Neural cell (in vitro differentiated cells): Measurements from ENCODE around the gene ARL5B. TPM values are rescaled to one million over a fixed set of nuclear protein-coding genes. Genes with fewer than 3 reads are reported as not detected.
"Not testable (repeated sequence)": the region's sequence is repeated elsewhere in the genome, so short reads cannot be mapped to it uniquely, and the experiment has no call there.

Source experiments
- H2AFZ ChIP-seq: fragments of 200-600, 300-800 bp; sonication (generic), shearing (Covaris generic); 2 replicates; pipeline ENCODE4 v1.6.0; 2014; ENCODE audit warnings: low read depth, mild to moderate bottlenecking, antibody characterized with exemption, low read length, moderate library complexity
- H3F3A ChIP-seq: fragments of 200-600 bp; shearing (Covaris generic); 2 replicates; pipeline ENCODE4 v1.6.1; 2016; ENCODE audit warnings: mild to moderate bottlenecking, moderate library complexity, mixed read lengths, antibody characterized with exemption, low read length; ENCODE audit not compliant: insufficient read depth, poor library complexity, severe bottlenecking
- H3K27ac ChIP-seq: fragments of 200-600, 300-800 bp; sonication (generic), shearing (Covaris generic); 2 replicates; pipeline ENCODE4 v1.5.1; 2014; ENCODE audit warnings: mild to moderate bottlenecking, low read length, moderate library complexity
- H3K27me3 ChIP-seq: fragments of 300-800, 200-600 bp; sonication (generic), shearing (Covaris generic); 2 replicates; pipeline ENCODE4 v1.6.0; 2014; ENCODE audit warnings: mild to moderate bottlenecking, low read depth, low read length, moderate library complexity; ENCODE audit not compliant: insufficient read depth
- H3K36me3 ChIP-seq: fragments of 300-800, 200-600 bp; sonication (generic), shearing (Covaris generic); 2 replicates; pipeline ENCODE4 v1.5.1; 2014; ENCODE audit warnings: mild to moderate bottlenecking, antibody characterized with exemption, low read length, moderate library complexity; ENCODE audit not compliant: insufficient read depth
- H3K4me2 ChIP-seq: fragments of 300-800, 200-600 bp; sonication (generic), shearing (Covaris generic); 2 replicates; pipeline ENCODE4 v1.6.0; 2014; ENCODE audit warnings: mild to moderate bottlenecking, low read length
- H3K4me3 ChIP-seq: fragments of 300-800, 200-600 bp; sonication (generic), shearing (Covaris generic); 2 replicates; pipeline ENCODE4 v1.5.1; 2014; ENCODE audit warnings: mild to moderate bottlenecking, low read length, moderate library complexity
- H3K79me2 ChIP-seq: fragments of 200-600 bp; shearing (Covaris generic); replicated peaks from 2 replicates; pipeline ENCODE4 v1.6.0; 2014; ENCODE audit warnings: mild to moderate bottlenecking, low read length, moderate library complexity; ENCODE audit not compliant: insufficient read depth
- H3K9ac ChIP-seq: fragments of 300-800, 200-600 bp; sonication (generic), shearing (Covaris generic); 2 replicates; pipeline ENCODE4 v1.6.1; 2016; ENCODE audit warnings: mild to moderate bottlenecking, low read length, mixed read lengths
- H3K9me2 ChIP-seq: fragments of 200-600 bp; shearing (Covaris generic); 2 replicates; pipeline ENCODE4 v1.6.1; 2016; ENCODE audit warnings: mild to moderate bottlenecking, low read length, mixed read lengths; ENCODE audit not compliant: insufficient read depth
- H3K9me3 ChIP-seq: fragments of 200-600, 300-800 bp; sonication (generic), shearing (Covaris generic); 2 replicates; pipeline ENCODE4 v1.6.1; 2016; ENCODE audit warnings: mild to moderate bottlenecking, mixed run types, low read length, moderate library complexity, mixed read lengths
- H4K20me1 ChIP-seq: fragments of 200-600 bp; shearing (Covaris generic); 2 replicates; pipeline ENCODE4 v1.6.1; 2016; ENCODE audit warnings: mild to moderate bottlenecking, mixed run types; ENCODE audit not compliant: insufficient read depth
- CTCF ChIP-seq: fragments of 450-650 bp; IDR thresholded peaks from 2 replicates; pipeline ENCODE4 v1.5.1; 2014; ENCODE audit warnings: antibody characterized with exemption, mild to moderate bottlenecking, moderate library complexity; ENCODE audit not compliant: poor library complexity, severe bottlenecking
- EP300 ChIP-seq: fragments of 450-650 bp; conservative IDR thresholded peaks from 2 replicates; pipeline ENCODE4 v1.6.1; 2014; ENCODE audit warnings: antibody characterized with exemption, mild to moderate bottlenecking, moderate library complexity; ENCODE audit not compliant: poor library complexity, severe bottlenecking
- EZH2 ChIP-seq: fragments of 200-600, 300-800 bp; shearing (Covaris generic), sonication (generic); IDR thresholded peaks from 2 replicates; pipeline ENCODE4 v1.6.1; 2014; ENCODE audit warnings: antibody characterized with exemption, low read length, borderline replicate concordance, mild to moderate bottlenecking; ENCODE audit not compliant: insufficient read depth, poor library complexity, severe bottlenecking
- MXI1 ChIP-seq: fragments of 450-650 bp; conservative IDR thresholded peaks from 2 replicates; pipeline ENCODE4 v1.6.1; 2014; ENCODE audit warnings: antibody characterized with exemption, mild to moderate bottlenecking; ENCODE audit not compliant: poor library complexity, severe bottlenecking
- POLR2AphosphoS5 ChIP-seq: IDR thresholded peaks from 2 replicates; pipeline ENCODE4 v1.6.1; 2012
- RAD21 ChIP-seq: fragments of 450-650 bp; conservative IDR thresholded peaks from 2 replicates; pipeline ENCODE4 v1.6.1; 2014; ENCODE audit warnings: antibody characterized with exemption, mild to moderate bottlenecking, moderate library complexity
- REST ChIP-seq: IDR thresholded peaks from 2 replicates; pipeline ENCODE4 v1.6.1; 2012; ENCODE audit warnings: borderline replicate concordance
- SMC3 ChIP-seq: fragments of 450-650 bp; conservative IDR thresholded peaks from 2 replicates; pipeline ENCODE4 v1.6.1; 2014; ENCODE audit warnings: antibody characterized with exemption, mild to moderate bottlenecking, moderate library complexity; ENCODE audit not compliant: poor library complexity
- TAF1 ChIP-seq: IDR thresholded peaks from 2 replicates; pipeline ENCODE4 v1.6.1; 2012; ENCODE audit warnings: low read depth
- polyA plus RNA-seq: library from polyadenylated mRNA; depleted of rRNA; stranded (reverse); fragments of >200 nt; gene quantifications from 2 replicates; pipeline ENCODE4 v1.2.3, GENCODE V29; 2014

The ARL5B gene
- polyA plus RNA-seq, 1 donor from 2014 or later = 50.0 TPM

- H3K4me2 ChIP-seq, H3K79me2 ChIP-seq, H3K9me2 ChIP-seq, H3K27ac ChIP-seq, H3K36me3 ChIP-seq, H3K9me3 ChIP-seq, H3K4me3 ChIP-seq, H3K9ac ChIP-seq, H3K27me3 ChIP-seq, H2AFZ ChIP-seq, H3F3A ChIP-seq, H4K20me1 ChIP-seq: not testable (repeated sequence)
These were observed 19.5 kb upstream of the ARL5B start for GRCh38 chr10:18639719-18640118.

GRCh38 chr10:18647151-18647550 is 12.1 kb upstream of the ARL5B start:
- H3K9me2 ChIP-seq = no peaks in the 10 kb centered on the region
- no peaks in the 10 kb centered on the region for H3K9me3 ChIP-seq
- no peak overlapping the region for H3K9ac ChIP-seq
- H3K27me3 ChIP-seq = no peaks in the 10 kb centered on the region
- no peaks in the 10 kb centered on the region for H3F3A ChIP-seq
- no peak overlapping the region for H3K4me3 ChIP-seq
- H2AFZ ChIP-seq = no peak overlapping the region
- TF ChIP-seq EP300 = no peak
- TF ChIP-seq MXI1 = no peak
- no peak for TF ChIP-seq POLR2AphosphoS5
- TF ChIP-seq RAD21 = no peak
- no peak for TF ChIP-seq EZH2
- no peak for TF ChIP-seq REST
- peaks cover 33% of the 10 kb centered on the region for H3K79me2 ChIP-seq
- H3K27ac ChIP-seq = no peak overlapping the region
- H4K20me1 ChIP-seq = no peaks in the 10 kb centered on the region
- no peak overlapping the region for H3K4me2 ChIP-seq
- H3K36me3 ChIP-seq = no peaks in the 10 kb centered on the region

- H3K9me3 ChIP-seq = no peaks in the 10 kb centered on the region
- H3K27me3 ChIP-seq = no peaks in the 10 kb centered on the region
- H3K36me3 ChIP-seq = no peaks in the 10 kb centered on the region
- H3K9ac ChIP-seq = no peak overlapping the region
- no peak for TF ChIP-seq EP300
- no peak for TF ChIP-seq RAD21
- no peak for TF ChIP-seq REST
- no peak for TF ChIP-seq TAF1
- TF ChIP-seq CTCF = no peak
- TF ChIP-seq POLR2AphosphoS5 = no peak
- TF ChIP-seq MXI1 = no peak
- TF ChIP-seq SMC3 = no peak
- H4K20me1 ChIP-seq = no peaks in the 10 kb centered on the region
- no peak overlapping the region for H3K27ac ChIP-seq
- H3K79me2 ChIP-seq = peaks cover 33% of the 10 kb centered on the region
- H3F3A ChIP-seq = no peaks in the 10 kb centered on the region
- H2AFZ ChIP-seq = no peak overlapping the region
- H3K4me3 ChIP-seq = peak overlapping the region; percentile 91
- no peaks in the 10 kb centered on the region for H3K9me2 ChIP-seq
- peak overlapping the region; percentile 99 for H3K4me2 ChIP-seq
These were observed 11.3 kb upstream of the ARL5B start for GRCh38 chr10:18647945-18648344.
